HFFc6 (cell line): ENCODE results near the gene XPNPEP2. TPM values are rescaled to one million over a fixed set of nuclear protein-coding genes. Genes with fewer than 3 reads are reported as not detected.

Source experiments
- DNase-seq: peaks from one replicate; pipeline ENCODE4 v3.0.0-alpha.2; 2018
- H3K27ac Mint-ChIP-seq: 2 replicates; pipeline ENCODE4 v1.8.0; 2020; ENCODE audit warnings: mild to moderate bottlenecking, mixed read lengths
- H3K27me3 Mint-ChIP-seq: 2 replicates; pipeline ENCODE4 v1.8.0; 2021; ENCODE audit warnings: mild to moderate bottlenecking, moderate library complexity, mixed read lengths; ENCODE audit not compliant: insufficient read depth
- H3K36me3 Mint-ChIP-seq: 2 replicates; pipeline ENCODE4 v1.8.0; 2021; ENCODE audit warnings: low read depth, mixed read lengths
- H3K4me1 Mint-ChIP-seq: 2 replicates; pipeline ENCODE4 v1.8.0; 2020; ENCODE audit warnings: low read depth, mixed read lengths
- H3K4me3 Mint-ChIP-seq: 2 replicates; pipeline ENCODE4 v1.8.0; 2020; ENCODE audit warnings: mild to moderate bottlenecking, moderate library complexity, mixed read lengths
- H3K9me3 Mint-ChIP-seq: 2 replicates; pipeline ENCODE4 v1.8.0; 2020; ENCODE audit warnings: mild to moderate bottlenecking, mixed read lengths
- total RNA-seq, 6 experiments: library from RNA; stranded (reverse); fragmentation: NEBNext Ultra II Directional; extraction: Animal tissue kit (Norgen Biotek cat#: 25700); gene quantifications; 2 replicates in 1 of 6; 3 replicates in 5 of 6; pipeline ENCODE4 v1.2.3, GENCODE V29; 2021
- TF ChIP-seq, protein P1 (sequence below): fragments of 200-600 bp; sonication (generic); IDR thresholded peaks from 2 replicates; pipeline ENCODE4 v1.5.0; 2021; ENCODE audit warnings: antibody characterized with exemption, mild to moderate bottlenecking

The XPNPEP2 gene
- total RNA-seq, 6 experiments from 2014 or later: not detected

DNA sequence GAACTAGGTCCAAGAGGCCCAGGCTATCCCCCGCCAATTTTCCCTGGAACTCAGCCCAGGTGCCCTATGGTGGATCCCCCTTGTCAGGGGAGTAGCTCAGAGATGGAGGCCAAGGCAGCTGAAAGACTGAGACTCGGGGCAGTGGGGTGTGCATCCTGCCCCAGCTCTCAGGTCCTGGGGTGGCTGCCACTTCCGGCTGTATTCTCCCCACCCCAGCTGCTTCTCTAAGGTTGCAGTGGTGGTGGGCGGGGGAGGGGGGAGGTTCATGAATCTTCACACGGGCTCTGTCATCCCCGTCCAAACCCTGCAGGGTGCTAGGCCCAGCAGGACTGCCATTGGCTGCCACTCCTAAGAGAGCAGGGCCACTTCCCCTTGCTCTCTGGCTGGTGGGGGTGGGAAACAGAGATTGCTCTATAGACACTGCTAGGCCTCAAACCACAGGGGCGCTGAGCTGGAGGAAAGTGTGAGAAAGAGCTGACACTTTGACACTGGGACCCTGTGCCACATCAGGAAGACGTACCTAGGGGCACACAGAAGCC is 42.4 kb downstream of the XPNPEP2 start:
- TF ChIP-seq, protein P1, sequence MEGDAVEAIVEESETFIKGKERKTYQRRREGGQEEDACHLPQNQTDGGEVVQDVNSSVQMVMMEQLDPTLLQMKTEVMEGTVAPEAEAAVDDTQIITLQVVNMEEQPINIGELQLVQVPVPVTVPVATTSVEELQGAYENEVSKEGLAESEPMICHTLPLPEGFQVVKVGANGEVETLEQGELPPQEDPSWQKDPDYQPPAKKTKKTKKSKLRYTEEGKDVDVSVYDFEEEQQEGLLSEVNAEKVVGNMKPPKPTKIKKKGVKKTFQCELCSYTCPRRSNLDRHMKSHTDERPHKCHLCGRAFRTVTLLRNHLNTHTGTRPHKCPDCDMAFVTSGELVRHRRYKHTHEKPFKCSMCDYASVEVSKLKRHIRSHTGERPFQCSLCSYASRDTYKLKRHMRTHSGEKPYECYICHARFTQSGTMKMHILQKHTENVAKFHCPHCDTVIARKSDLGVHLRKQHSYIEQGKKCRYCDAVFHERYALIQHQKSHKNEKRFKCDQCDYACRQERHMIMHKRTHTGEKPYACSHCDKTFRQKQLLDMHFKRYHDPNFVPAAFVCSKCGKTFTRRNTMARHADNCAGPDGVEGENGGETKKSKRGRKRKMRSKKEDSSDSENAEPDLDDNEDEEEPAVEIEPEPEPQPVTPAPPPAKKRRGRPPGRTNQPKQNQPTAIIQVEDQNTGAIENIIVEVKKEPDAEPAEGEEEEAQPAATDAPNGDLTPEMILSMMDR: no peak
- H3K4me1 Mint-ChIP-seq: no peaks in the 10 kb centered on the region
- no peak overlapping the region for H3K4me3 Mint-ChIP-seq
- no peaks in the 10 kb centered on the region for H3K9me3 Mint-ChIP-seq
- no peak for DNase-seq
- H3K27ac Mint-ChIP-seq: no peak overlapping the region
- H3K36me3 Mint-ChIP-seq: no peaks in the 10 kb centered on the region
- peaks cover 7% of the 10 kb centered on the region for H3K27me3 Mint-ChIP-seq

DNA sequence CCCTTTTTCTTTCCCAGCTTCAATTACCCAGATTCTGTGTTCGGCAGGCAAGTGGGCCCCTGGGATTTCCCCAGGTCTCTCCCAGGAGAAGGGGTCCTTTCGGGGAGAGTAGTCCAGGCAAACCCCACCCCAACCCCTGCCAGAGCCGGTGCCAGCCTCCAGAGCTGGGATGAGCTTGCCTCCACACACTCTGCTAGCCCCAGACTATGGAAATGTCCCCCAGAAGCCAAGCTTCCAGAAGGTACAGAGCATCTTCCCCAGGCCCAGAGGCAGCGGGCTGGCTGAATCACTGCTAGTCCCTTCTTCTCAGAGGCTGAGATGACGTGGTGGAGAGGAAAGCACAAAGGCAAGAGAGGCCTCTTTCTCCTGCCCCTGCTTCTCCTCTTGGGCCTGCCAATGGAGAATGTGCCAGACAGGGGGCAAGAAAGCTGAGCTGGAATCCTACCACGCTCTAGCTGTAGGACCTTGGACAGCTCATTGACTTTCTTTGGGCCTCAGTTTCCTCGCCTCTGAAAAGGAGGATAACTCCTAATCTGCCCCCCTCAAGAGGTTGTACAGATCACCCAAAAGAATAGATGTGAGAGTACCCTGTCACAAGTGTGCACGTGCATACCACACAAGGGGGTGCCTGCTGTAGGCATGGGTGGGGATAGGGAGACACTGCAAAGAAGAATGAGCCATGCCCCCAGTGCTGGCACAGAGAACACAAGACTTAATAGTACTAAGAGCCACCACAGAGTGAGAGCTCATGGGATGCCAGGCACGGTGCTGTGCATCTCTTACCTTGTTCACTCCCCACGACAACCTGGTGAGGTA is 43.1 kb downstream of the XPNPEP2 start:
- Mint-ChIP-seq H3K4me1 (no peaks in the 10 kb centered on the region), H3K36me3 (no peaks in the 10 kb centered on the region), H3K27ac (no peak overlapping the region), H3K27me3 (peaks cover 7% of the 10 kb centered on the region), H3K4me3 (no peak overlapping the region), H3K9me3 (no peaks in the 10 kb centered on the region)
- no peak for DNase-seq
- TF ChIP-seq, protein P1: no peak

DNA sequence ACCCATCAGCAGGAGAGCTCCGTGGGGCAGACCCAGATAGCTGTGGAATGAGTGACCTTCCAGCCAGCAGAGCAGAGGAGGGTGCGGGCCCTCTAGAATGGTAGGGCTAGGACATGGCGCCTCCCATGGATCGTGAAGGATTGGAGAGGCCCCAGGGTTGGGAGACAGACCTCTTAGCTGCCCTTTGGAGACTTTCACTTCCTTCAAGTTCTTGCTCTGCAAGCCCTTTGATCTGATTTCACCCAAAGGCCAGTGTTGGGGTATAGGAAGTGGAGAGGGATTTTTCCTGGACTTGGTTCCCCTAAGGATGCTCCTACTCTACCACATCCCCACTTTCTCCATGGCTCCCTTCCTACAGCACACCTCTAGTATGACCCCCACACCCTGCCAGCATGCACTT is 43.9 kb downstream of the XPNPEP2 start:
- Mint-ChIP-seq H3K27me3 (peaks cover 7% of the 10 kb centered on the region), H3K9me3 (no peaks in the 10 kb centered on the region), H3K4me1 (no peaks in the 10 kb centered on the region), H3K4me3 (no peak overlapping the region), H3K27ac (no peak overlapping the region), H3K36me3 (no peaks in the 10 kb centered on the region)
- TF ChIP-seq, protein P1: no peak
- DNase-seq: no peak

DNA sequence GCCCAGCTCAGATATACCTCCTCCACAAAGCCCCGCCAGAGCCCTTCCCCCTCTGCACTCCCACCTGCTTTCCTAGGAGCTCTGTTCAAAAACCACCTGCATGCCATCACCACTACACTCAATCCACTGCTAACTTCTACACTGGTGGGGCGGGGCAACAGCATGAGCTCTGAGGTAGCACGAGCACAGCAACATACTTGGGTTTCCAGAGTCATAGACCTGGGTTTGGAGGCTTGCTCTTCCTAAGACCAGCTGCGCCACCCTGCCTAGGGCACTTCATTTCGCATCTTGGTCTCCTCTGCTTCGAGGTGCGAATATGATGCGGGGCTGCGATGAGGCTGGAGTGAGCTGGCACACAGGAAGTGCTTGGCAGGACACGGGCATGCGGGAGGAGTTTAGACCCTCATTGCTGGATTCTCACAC is 44.5 kb downstream of the XPNPEP2 start:
- no peak overlapping the region for H3K27ac Mint-ChIP-seq

DNA sequence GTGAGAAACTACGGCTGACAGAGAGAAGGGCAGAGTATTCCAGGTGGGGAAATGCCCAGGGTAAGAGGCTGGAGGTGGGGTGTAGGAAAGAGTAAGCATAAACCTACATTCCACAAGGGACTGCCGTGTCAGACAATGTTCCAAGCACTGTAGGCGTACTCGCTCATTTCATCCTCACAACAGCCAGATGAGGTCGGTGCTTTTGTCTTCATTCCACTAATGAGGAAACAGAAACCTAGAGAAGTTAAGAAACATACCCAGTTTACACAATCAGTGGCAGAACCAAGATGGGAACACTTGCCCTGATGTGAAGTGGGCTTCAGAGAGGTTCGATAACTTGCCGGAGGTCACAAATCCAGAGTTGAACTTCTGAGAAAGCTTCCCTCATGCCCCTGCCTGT is 45.6 kb downstream of the XPNPEP2 start:
- Mint-ChIP-seq H3K27ac (no peak overlapping the region), H3K27me3 (peaks cover 7% of the 10 kb centered on the region), H3K9me3 (no peaks in the 10 kb centered on the region), H3K36me3 (no peaks in the 10 kb centered on the region), H3K4me3 (no peak overlapping the region), H3K4me1 (no peaks in the 10 kb centered on the region)
- DNase-seq: no peak
- TF ChIP-seq, protein P1: no peak

More for the DNA sequence above, 44.5 kb downstream of the XPNPEP2 start:
- Mint-ChIP-seq H3K4me3 (no peak overlapping the region), H3K9me3 (no peaks in the 10 kb centered on the region), H3K4me1 (no peaks in the 10 kb centered on the region), H3K27me3 (peaks cover 7% of the 10 kb centered on the region), H3K36me3 (no peaks in the 10 kb centered on the region)
- DNase-seq: no peak
- TF ChIP-seq, protein P1: no peak
